ENCODE data around the gene VPS26B.

- TF ChIP-seq, protein P1, sequence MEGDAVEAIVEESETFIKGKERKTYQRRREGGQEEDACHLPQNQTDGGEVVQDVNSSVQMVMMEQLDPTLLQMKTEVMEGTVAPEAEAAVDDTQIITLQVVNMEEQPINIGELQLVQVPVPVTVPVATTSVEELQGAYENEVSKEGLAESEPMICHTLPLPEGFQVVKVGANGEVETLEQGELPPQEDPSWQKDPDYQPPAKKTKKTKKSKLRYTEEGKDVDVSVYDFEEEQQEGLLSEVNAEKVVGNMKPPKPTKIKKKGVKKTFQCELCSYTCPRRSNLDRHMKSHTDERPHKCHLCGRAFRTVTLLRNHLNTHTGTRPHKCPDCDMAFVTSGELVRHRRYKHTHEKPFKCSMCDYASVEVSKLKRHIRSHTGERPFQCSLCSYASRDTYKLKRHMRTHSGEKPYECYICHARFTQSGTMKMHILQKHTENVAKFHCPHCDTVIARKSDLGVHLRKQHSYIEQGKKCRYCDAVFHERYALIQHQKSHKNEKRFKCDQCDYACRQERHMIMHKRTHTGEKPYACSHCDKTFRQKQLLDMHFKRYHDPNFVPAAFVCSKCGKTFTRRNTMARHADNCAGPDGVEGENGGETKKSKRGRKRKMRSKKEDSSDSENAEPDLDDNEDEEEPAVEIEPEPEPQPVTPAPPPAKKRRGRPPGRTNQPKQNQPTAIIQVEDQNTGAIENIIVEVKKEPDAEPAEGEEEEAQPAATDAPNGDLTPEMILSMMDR (conservative IDR thresholded peaks at IDR 0.05), result no peak
- TF ChIP-seq EZH2 (IDR thresholded peaks at IDR 0.05; ENCODE audit: low read depth), result no peak
These were observed 21.6 kb downstream of the VPS26B start for GRCh38 chr11:134246100-134246499.

Data from PC-9 (cell line).